GM19452 (cell line): ENCODE results near the gene ALPI.

ENCODE experiments used
- ATAC-seq: cut with Tn5 transposase; IDR thresholded peaks from one replicate; pipeline ENCODE4 v1.9.1; 2021; ENCODE audit not compliant: unreplicated experiment

Gene ALPI

DNA sequence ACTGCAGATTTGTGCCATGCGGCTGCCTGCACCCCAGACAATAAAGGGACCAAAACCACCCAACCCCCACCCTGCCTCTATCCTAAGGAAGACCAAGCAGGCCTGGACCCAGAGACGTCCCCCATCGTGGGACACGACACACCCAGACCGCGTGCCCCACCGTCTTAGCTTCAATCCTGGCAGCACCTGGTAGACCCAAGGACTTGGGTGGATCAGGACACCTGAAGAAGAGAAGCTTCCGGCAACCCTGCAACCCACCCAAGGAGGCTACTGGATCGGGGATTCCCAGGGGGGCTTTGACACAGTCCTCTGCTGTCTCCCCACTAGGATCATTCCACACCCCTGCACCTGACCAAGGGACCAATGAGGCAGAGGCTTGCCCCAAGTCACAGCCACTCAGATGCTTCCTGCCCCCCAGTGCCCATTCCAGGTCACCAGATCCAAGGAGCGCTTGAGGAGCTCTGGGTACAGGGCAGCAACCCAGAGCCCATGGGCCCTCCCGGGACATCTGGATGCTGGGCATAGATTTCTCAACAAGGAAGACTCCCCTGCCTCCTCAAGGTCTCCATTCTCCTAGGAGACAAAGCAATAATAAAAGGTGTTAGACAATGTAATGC is 3.6 kb downstream of the ALPI start:
- ATAC-seq, result no peak

DNA sequence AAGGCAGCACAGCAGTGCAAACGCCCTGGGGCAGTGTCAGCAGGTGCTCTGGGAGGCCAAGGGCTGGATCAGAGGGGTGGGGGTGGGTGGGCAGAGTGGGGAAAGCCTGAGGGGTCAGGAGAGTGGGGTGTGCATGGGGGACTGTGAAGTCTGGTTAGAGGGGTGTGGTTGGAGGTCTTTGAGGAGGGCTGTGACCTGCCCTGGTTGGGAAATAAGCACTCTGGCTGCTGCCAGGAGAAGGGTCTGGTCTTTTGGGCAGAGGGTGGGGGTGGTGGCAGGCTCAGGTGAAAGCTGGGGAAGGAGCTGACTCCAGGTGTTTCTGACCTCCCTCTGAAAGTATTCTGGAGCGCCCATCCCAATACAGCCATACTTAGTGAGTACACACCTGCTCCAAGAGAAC is 4.2 kb downstream of the ALPI start:
- no peak for ATAC-seq

DNA sequence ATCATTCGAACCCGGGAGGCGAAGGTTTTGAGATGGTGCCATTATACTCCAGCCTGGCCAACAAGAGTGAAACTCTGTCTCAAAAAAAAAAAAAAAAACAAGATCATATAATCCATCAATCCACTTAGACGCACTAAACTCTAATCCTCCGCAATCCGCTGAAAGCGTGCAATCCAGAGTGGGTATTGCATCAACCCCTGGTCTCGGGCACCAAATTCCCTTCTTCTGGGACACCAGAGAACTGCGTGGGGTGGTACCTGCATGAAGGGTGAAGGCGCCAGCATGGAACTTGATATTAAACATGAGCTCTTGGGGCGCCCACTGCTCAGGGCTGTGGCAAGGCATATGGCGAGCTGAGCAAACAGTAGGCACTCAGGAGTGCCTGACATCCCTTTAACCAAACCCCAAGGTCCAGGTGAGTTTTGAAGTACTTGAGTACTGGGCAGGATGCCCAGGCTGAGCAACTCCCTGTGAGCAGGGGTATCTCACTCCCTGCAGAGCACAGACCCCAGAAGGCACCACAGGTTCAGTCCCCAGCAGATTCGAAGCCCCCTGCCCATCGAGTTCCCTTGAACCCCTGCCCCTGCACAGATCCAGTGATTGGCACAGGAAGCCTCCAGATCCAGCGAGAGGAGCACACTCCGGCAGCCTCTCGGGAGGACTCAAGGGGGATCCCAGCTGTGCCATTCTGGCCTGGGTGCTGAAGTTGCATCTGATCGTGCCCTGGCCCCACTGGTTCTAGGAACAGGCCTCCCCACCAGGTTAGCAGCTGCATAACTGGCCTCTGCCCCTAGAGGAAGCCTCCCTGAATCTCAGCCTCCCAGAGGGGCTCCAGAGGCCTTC is 8.0 kb downstream of the ALPI start:
- no peak for ATAC-seq

- ATAC-seq, result no peak
These were observed 8.6 kb downstream of the ALPI start for GRCh38 chr2:232464544-232464885.

- ATAC-seq, result no peak
These were observed 9.1 kb downstream of the ALPI start for GRCh38 chr2:232465061-232465460.

GRCh38 chr2:232466221-232466620 is 10.3 kb downstream of the ALPI start:
- no peak for ATAC-seq

GRCh38 chr2:232473467-232473890 is 17.5 kb downstream of the ALPI start:
- ATAC-seq, result no peak

DNA sequence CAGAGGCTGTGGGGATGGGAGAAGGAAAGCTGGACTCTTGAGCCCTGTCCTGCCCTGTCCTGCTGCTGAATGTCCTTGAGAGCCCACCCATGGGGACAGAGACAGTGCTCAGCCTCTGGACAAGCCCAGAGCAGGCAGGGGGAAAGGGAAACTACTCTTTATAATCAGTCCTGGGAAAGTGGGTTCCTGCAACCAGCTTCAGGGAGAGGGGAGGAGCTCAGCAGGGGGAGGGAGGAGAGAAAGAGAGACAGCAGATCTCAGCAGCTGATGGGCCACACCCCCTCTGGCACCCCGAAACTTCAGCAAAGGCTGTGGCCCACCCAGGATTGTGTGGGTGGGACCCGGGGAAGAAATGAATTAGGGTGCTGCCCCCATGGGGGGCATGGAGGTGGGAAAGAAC is 20.1 kb downstream of the ALPI start:
- ATAC-seq, result no peak

- no peak for ATAC-seq
These were observed 20.8 kb downstream of the ALPI start for GRCh38 chr2:232476791-232477190.

DNA sequence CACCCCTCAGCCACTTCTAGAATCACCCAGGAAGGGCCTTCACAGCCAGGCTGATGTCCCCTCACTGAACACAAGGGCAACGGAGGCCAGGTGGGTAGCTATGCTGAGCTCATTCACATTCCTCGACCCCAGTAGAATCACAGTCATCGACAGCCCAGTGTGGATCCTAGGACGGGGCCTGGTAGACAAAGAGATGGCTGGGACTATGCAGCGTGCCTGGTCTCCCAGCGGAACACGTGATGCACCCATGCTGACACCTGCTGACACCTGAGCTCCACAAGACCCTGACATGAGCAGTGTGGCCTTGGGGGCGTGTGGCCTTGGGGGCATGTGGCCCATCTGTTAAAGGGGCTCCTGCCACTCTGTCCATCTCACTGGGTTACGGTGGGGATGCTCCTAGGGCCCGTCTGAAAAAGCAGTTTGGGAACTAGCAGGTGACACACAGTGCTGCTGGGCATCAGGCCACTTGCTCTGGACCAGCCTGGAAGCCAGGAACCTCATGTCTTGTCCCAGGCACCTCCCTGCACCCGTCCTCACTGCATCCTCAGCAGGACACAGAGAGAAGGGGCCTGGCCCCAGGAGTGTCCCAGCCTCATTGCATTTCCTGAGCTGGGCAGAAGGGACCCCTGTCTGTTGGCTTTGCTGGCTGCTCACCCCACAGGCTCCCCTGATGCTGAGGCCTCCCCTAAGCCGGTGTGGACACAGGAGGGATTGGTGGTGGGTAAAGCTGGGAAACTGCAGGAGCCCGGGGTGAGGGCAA is 22.0 kb downstream of the ALPI start:
- no peak for ATAC-seq

- ATAC-seq, result no peak
These were observed 22.8 kb downstream of the ALPI start for GRCh38 chr2:232478571-232479340.

DNA sequence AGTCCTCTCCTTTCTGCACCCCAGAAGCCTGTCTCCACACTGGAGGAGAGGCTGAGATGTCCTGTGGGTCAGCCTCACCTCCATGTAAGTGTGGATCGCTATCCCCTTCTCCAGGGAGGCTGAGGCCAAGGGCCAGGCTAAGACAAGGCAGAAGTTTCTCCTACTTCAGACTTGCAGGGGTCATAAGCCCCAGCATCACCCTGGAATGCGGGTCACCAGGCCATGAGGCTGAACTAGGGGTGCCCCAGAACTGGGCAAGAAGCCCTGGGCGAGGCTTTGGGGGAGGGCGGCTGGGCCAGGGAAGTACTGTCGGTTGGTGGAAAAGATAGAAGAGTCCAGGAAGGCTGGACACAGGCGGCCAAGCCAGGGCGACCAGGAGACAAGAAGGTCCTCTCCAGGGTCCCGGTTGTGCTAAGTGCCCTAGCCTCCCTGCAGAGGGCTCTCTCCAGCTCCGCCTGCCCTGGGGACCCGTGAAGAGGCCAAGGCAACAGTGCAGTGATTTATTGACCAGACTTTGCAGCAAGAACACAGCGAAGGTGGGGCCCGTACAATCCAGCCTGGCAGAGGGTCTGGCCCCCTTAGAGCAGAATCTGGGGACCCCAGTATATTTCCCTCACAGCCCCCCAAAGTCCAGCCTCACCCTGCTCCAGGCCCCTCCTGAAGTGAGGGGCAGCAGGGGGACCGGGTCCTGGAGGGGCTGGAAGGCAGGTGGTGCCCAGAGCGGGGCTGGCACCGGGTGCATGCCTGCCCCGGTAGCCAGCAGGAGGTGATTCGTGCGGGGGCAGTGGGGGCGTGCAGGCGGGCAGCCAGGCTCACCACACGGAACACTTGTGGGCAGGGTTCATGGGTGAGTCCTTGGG is 23.6 kb downstream of the ALPI start:
- no peak for ATAC-seq

GRCh38 chr2:232480201-232481190 is 24.5 kb downstream of the ALPI start:
- ATAC-seq, result no peak

- no peak for ATAC-seq
These were observed 25.6 kb downstream of the ALPI start for GRCh38 chr2:232481322-232482140.

GRCh38 chr2:232482301-232483238 is 26.6 kb downstream of the ALPI start:
- ATAC-seq, result no peak

DNA sequence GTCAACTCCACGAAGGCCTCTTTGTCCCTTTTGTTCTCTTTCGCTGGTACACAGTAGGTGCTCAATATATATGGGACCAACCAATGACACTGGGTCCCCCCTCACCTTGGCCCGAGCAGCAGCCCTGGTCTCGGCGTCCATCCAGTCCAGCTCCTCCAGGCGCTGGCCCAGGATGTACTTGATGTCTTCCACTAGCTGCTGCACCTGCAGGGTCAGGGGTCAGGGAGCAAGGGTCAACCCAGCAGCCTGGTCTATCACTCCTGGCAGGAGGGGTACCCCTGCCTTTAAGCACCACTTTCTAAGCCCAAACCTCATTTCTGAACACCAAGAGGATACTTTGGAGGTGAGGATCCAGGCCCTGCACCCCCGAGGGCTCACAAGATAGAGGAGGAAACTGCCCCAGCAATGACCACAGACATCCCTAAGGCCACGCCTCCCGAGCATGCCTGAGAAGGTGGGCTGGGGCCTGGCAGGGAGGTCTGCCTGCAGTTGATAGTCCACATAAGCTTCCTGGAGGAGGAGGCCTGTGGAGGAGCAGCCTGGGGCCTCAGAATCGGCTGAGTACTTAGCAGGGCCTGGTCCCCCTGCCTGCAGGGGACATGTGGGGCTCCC is 27.5 kb downstream of the ALPI start:
- ATAC-seq, result no peak
